Spinal cord (tissue), 10 donors: ENCODE data around the gene NUP62. TPM values are rescaled to one million over a fixed set of nuclear protein-coding genes. Genes with fewer than 3 reads are reported as not detected.

ENCODE experiments used
- DNase-seq, 6 donors: peaks; one replicate each; pipeline versions ENCODE4 v3.0.0 to v3.0.0-alpha.2; 2013 to 2015; ENCODE audit warnings: low spot score in 6 of 6, low read depth in 4 of 6
- H3K27ac ChIP-seq: one replicate; pipeline ENCODE4 v1.5.1; 2013; ENCODE audit warnings: low read depth, low read length, control low read depth
- H3K27me3 ChIP-seq: one replicate; pipeline ENCODE4 v1.6.1; 2013; ENCODE audit warnings: low read length; ENCODE audit not compliant: control insufficient read depth, insufficient read depth
- H3K36me3 ChIP-seq: one replicate; pipeline ENCODE4 v1.6.1; 2013; ENCODE audit warnings: low read length; ENCODE audit not compliant: control insufficient read depth, insufficient read depth
- H3K4me1 ChIP-seq: one replicate; pipeline ENCODE4 v1.6.1; 2013; ENCODE audit warnings: low read length; ENCODE audit not compliant: control insufficient read depth, insufficient read depth
- H3K4me3 ChIP-seq: one replicate; pipeline ENCODE4 v1.5.1; 2013; ENCODE audit warnings: low read depth, low read length, control low read depth
- H3K9me3 ChIP-seq: one replicate; pipeline ENCODE4 v1.6.1; 2013; ENCODE audit warnings: low read length; ENCODE audit not compliant: control insufficient read depth, insufficient read depth
- WGBS: methylation state at CpG from one replicate; pipeline ENCODE4 v1.1.5; 2013; ENCODE audit warnings: missing lambda C conversion rate; ENCODE audit not compliant: insufficient coverage; 5-methylcytosine and 5-hydroxymethylcytosine counted together
- polyA plus RNA-seq, 2 donors: library from polyadenylated mRNA; unstranded; fragments of 120-200 nt; gene quantifications; one replicate each; pipeline ENCODE4 v1.2.1, GENCODE V29; 2013; ENCODE audit not compliant: insufficient read length in 2 of 2
- total RNA-seq, 2 donors: library from RNA; depleted of rRNA in 1 of 2; stranded (reverse); fragments of 120-200 nt in 1 of 2; fragments of >200 nt in 1 of 2; gene quantifications; one replicate each; pipeline versions ENCODE4 v1.2.3 to v1.2.4, GENCODE V29; 2013 to 2014
- donor health status: healthy.

Gene NUP62
- total and polyA plus RNA-seq, 4 donors = 16.9 to 51.3 (median 44.7) TPM

- Histone ChIP-seq H3K36me3 (no peaks in the 10 kb centered on the region), H3K27ac (no peak overlapping the region), H3K4me3 (no peak overlapping the region), H3K27me3 (peaks cover 4% of the 10 kb centered on the region), H3K9me3 (no peaks in the 10 kb centered on the region), H3K4me1 (peaks cover 12% of the 10 kb centered on the region)
- no peak for DNase-seq
- WGBS = 94% methylated on average over 10 of the region's 17 CpGs
Measured at GRCh38 chr19:49894879-49895565, 34.3 kb downstream of the NUP62 start.

DNA sequence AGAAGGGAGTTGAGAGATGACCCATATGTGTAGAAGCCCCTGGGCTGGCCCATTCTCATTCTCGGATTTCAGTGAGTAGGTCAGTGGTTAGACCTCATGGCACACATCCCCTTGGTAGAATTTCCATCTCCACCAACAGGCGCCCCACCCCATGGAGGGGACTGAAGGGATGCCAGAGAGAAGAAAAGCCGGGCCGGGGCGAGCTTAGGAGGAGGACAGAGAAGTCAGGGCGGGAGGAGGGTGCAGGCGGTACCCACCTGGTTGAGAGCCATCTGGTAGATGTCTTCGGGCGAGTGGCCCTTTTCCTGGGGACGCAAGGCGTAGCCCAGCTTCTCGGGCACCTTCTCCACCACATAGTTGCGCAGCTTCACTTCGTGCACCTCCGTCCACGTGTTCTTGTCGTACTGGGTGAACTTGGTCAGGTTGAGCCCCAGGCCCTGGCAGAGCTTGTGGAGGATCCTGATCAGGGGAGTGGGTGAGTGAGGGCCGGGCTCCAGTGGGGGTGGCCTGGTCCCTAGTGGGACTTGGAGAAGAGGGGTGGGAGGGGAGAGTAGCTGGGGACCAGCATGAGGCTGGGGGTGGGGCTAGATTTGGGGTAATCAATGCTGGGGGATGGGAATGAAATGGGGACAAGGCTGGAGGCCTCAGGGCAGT lies 35.2 kb downstream of the NUP62 start:
- DNase-seq = no peak

GRCh38 chr19:49892716-49893115 lies 36.6 kb downstream of the NUP62 start:
- Histone ChIP-seq H3K27ac (no peak overlapping the region), H3K9me3 (no peaks in the 10 kb centered on the region), H3K4me1 (peaks cover 18% of the 10 kb centered on the region), H3K27me3 (peaks cover 10% of the 10 kb centered on the region), H3K4me3 (no peak overlapping the region), H3K36me3 (peaks cover 19% of the 10 kb centered on the region)
- no CpG with 5 or more reads among the region's 1 CpG for WGBS
- no peak for DNase-seq

More for the DNA sequence above, 35.2 kb downstream of the NUP62 start:
- Histone ChIP-seq H3K4me3 (no peak overlapping the region), H3K27me3 (peaks cover 10% of the 10 kb centered on the region), H3K27ac (no peak overlapping the region), H3K9me3 (no peaks in the 10 kb centered on the region), H3K36me3 (peaks cover 7% of the 10 kb centered on the region), H3K4me1 (peaks cover 18% of the 10 kb centered on the region)
- 96% methylated on average over 17 of the region's 18 CpGs for WGBS

- 80% methylated on average over 16 of the region's 17 CpGs for WGBS
- Histone ChIP-seq H3K9me3 (no peaks in the 10 kb centered on the region), H3K36me3 (peaks cover 28% of the 10 kb centered on the region), H3K27me3 (peaks cover 10% of the 10 kb centered on the region), H3K4me1 (peaks cover 10% of the 10 kb centered on the region), H3K27ac (no peak overlapping the region), H3K4me3 (no peak overlapping the region)
- DNase-seq = no peak
Measured at GRCh38 chr19:49891393-49891792, 37.9 kb downstream of the NUP62 start.

DNA sequence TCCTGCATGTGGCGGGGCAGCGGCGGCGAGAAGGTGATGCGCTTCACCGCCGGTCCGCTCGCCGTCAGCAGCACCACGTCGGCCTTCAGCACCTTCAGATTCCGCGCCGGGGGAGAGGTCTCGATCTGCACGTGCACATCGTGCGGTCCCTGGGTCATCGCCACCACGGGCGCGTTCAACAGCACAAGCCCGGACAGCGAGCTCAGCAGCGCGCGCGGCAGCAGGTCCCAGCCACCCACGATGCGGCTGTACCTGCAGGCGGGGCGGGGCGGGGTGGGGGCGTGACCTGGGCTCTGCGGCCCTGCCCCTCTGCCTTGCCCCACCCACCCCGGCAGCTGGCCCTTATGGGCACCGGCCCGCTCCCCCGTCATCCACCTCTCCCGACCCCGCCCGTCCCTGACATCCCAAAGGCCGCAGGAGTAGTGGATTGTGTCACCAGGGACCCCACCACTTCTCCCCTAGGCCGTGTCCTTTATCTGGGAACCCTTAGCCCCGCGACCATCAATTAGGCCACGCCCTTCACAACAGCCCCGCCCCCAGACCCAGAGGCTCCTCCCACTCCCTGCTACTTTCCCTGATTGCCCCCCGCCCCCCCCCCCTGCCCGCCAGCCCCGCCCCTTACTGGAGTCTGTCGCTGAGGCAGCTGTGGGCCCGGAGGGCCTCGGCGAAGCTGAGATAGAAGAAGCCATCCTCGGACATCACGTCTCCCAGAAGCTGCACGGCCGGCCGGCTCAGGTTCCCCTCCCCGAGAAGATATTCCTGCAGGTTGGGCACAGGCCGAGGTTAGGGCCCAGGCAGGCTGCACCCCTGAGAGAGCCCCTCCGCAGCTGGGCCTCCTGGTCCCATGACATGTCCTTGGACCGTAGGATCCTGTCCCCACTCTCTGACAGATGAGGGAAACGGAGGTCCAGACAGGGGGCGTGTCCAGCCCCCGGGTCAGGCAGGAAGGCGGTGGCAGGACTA lies 38.7 kb downstream of the NUP62 start:
- peaks cover 30% of the 10 kb centered on the region for H3K36me3 ChIP-seq
- DNase-seq = no peak
- WGBS = 7% methylated on average over 61 of the region's 69 CpGs
- H3K27ac ChIP-seq = no peak overlapping the region
- peaks cover 10% of the 10 kb centered on the region for H3K4me1 ChIP-seq
- no peaks in the 10 kb centered on the region for H3K9me3 ChIP-seq
- peaks cover 10% of the 10 kb centered on the region for H3K27me3 ChIP-seq
- H3K4me3 ChIP-seq = peak overlapping the region; percentile 18

GRCh38 chr19:49889687-49890348 lies 39.5 kb downstream of the NUP62 start:
- 15% methylated on average over 71 of the region's 71 CpGs for WGBS
- Histone ChIP-seq H3K27ac (no peak overlapping the region), H3K27me3 (peaks cover 10% of the 10 kb centered on the region), H3K4me3 (peak overlapping the region; percentile 18), H3K4me1 (peaks cover 10% of the 10 kb centered on the region), H3K9me3 (no peaks in the 10 kb centered on the region), H3K36me3 (peaks cover 38% of the 10 kb centered on the region)
- DNase-seq = peak in 3 of 6 donors; percentile 35 to 82 (median 80)

DNA sequence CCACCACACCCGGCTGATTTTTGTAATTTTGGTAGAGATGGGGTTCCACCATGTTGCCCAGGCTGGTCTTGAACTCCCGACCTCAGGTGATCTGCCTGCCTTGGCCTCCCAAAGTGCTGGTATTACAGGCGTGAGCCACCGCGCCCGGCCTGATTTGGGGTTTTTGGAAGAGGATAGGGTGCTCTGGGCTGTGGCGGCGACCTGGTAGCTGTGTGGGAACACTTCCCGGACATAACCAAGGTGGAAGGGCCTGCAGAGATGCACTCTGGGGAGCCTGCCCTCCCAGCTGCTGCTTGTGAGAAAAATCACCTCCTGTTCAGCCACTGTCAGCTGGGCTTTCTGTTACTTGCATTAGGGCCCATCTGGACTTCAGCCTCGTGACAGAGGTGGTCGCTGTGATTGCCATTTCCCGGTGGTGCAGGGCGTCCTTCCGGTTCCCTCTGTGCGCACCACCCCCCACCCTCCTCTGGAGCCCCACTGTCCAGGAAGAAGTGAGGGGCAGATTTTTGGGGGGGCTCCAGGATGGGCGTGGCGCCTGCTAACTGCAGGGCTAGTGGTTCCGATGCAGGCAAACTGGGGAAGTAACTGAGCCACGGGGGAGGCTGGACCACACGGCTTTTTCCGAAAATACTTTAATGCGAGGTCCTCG lies 40.1 kb downstream of the NUP62 start:
- no peak overlapping the region for H3K4me3 ChIP-seq
- H3K27ac ChIP-seq = no peak overlapping the region
- 93% methylated on average over 23 of the region's 23 CpGs for WGBS
- H3K9me3 ChIP-seq = no peaks in the 10 kb centered on the region
- no peak for DNase-seq
- peaks cover 10% of the 10 kb centered on the region for H3K27me3 ChIP-seq
- peaks cover 10% of the 10 kb centered on the region for H3K4me1 ChIP-seq
- H3K36me3 ChIP-seq = peaks cover 44% of the 10 kb centered on the region

DNA sequence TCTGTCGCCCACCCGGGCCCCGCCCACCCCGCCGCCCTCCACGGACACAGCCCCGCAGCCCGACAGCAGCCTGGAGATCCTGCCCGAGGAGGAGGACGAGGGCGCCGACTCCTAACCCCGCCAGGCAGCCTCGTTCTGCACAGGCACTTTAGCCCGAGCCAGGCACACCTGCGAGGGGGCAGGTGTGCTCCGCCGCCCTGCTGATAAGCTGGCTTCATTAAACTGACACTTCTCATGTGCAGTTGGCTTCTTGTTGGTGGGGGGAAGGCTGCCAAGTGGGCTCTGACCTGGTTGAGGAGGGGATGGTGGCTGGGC lies 40.8 kb downstream of the NUP62 start:
- Histone ChIP-seq H3K9me3 (no peaks in the 10 kb centered on the region), H3K4me3 (no peak overlapping the region), H3K4me1 (peaks cover 10% of the 10 kb centered on the region), H3K36me3 (peaks cover 51% of the 10 kb centered on the region), H3K27ac (no peak overlapping the region), H3K27me3 (peaks cover 10% of the 10 kb centered on the region)
- DNase-seq = no peak
- whole genome bisulfite sequencing = 66% methylated on average over 15 of the region's 18 CpGs
